H9 (cell line): ENCODE measurements around the gene RAPGEF6. TPM values are rescaled to one million over a fixed set of nuclear protein-coding genes. Genes with fewer than 3 reads are reported as not detected.

Experiments used
- DNase-seq: peaks from one replicate; pipeline ENCODE4 v3.0.0-alpha.2; 2017
- H2AFZ ChIP-seq: one replicate; pipeline ENCODE4 v1.6.1; 2013; ENCODE audit warnings: mild to moderate bottlenecking, low read length, control low read depth, moderate library complexity
- H2AK5ac ChIP-seq: 2 replicates; pipeline ENCODE4 v1.6.1; 2013; ENCODE audit warnings: low read length, control low read depth, mixed read lengths; ENCODE audit not compliant: insufficient read length
- H2BK120ac ChIP-seq: one replicate; pipeline ENCODE4 v1.6.1; 2013; ENCODE audit warnings: low read depth, mild to moderate bottlenecking, low read length, control low read depth, inconsistent platforms; ENCODE audit not compliant: poor library complexity, severe bottlenecking
- H2BK12ac ChIP-seq: 2 replicates; pipeline ENCODE4 v1.6.1; 2013; ENCODE audit warnings: low read length, control low read depth, mixed read lengths, low read depth; ENCODE audit not compliant: insufficient read length
- H2BK15ac ChIP-seq: 2 replicates; pipeline ENCODE4 v1.6.1; 2013; ENCODE audit warnings: low read depth, low read length, control low read depth
- H2BK20ac ChIP-seq: one replicate; pipeline ENCODE4 v1.6.1; 2013; ENCODE audit warnings: low read depth, mild to moderate bottlenecking, low read length, control low read depth, inconsistent platforms; ENCODE audit not compliant: poor library complexity, severe bottlenecking
- H2BK5ac ChIP-seq: 2 replicates; pipeline ENCODE4 v1.6.1; 2013; ENCODE audit warnings: low read length, control low read depth, mixed read lengths; ENCODE audit not compliant: insufficient read length
- H3K14ac ChIP-seq: 2 replicates; pipeline ENCODE4 v1.6.1; 2013; ENCODE audit warnings: low read length, control low read depth; ENCODE audit not compliant: insufficient read depth
- H3K18ac ChIP-seq: 2 replicates; pipeline ENCODE4 v1.6.1; 2013; ENCODE audit warnings: low read depth, mild to moderate bottlenecking, mixed read lengths, low read length, control low read depth; ENCODE audit not compliant: insufficient read length
- H3K23ac ChIP-seq: 2 replicates; pipeline ENCODE4 v1.6.1; 2013; ENCODE audit warnings: low read length, control low read depth, mixed read lengths, low read depth; ENCODE audit not compliant: insufficient read length
- H3K23me2 ChIP-seq: 2 replicates; pipeline ENCODE4 v1.6.1; 2013; ENCODE audit warnings: low read depth, mild to moderate bottlenecking, mixed read lengths, low read length, control low read depth; ENCODE audit not compliant: insufficient read length, poor library complexity, severe bottlenecking
- H3K27ac ChIP-seq: 2 replicates; pipeline ENCODE4 v1.5.1; 2013; ENCODE audit warnings: low read length, control low read depth, mixed read lengths, low read depth; ENCODE audit not compliant: insufficient read length
- H3K27me3 ChIP-seq: 2 replicates; pipeline ENCODE4 v1.6.1; 2013; ENCODE audit warnings: low read length, control low read depth, inconsistent platforms; ENCODE audit not compliant: insufficient read depth
- H3K4ac ChIP-seq: 2 replicates; pipeline ENCODE4 v1.6.1; 2013; ENCODE audit warnings: low read depth, mild to moderate bottlenecking, control low read depth, inconsistent platforms, low read length, moderate library complexity
- H3K4me1 ChIP-seq: 2 replicates; pipeline ENCODE4 v1.6.1; 2013; ENCODE audit warnings: low read length, control low read depth, inconsistent platforms; ENCODE audit not compliant: insufficient read depth
- H3K4me2 ChIP-seq: 2 replicates; pipeline ENCODE4 v1.6.1; 2013; ENCODE audit warnings: low read length, control low read depth, mixed read lengths; ENCODE audit not compliant: insufficient read length, insufficient read depth
- H3K56ac ChIP-seq: 2 replicates; pipeline ENCODE4 v1.6.1; 2013; ENCODE audit warnings: low read depth, mild to moderate bottlenecking, mixed read lengths, low read length, control low read depth; ENCODE audit not compliant: insufficient read length
- H3K79me1 ChIP-seq: 2 replicates; pipeline ENCODE4 v1.6.1; 2013; ENCODE audit warnings: low read depth, mild to moderate bottlenecking, moderate library complexity, low read length, control low read depth, inconsistent platforms; ENCODE audit not compliant: insufficient read depth, poor library complexity, severe bottlenecking
- H3K79me2 ChIP-seq: 2 replicates; pipeline ENCODE4 v1.6.1; 2013; ENCODE audit warnings: low read length, control low read depth, inconsistent platforms; ENCODE audit not compliant: insufficient read depth
- H3K9ac ChIP-seq: 2 replicates; pipeline ENCODE4 v1.6.1; 2013; ENCODE audit warnings: low read length, control low read depth, mixed read lengths; ENCODE audit not compliant: insufficient read length; ENCODE audit errors: extremely low read depth
- H3K9me3 ChIP-seq: one replicate; pipeline ENCODE4 v1.6.1; 2013; ENCODE audit warnings: low read depth, low read length, inconsistent platforms; ENCODE audit not compliant: control insufficient read depth
- H3T11ph ChIP-seq: one replicate; pipeline ENCODE4 v1.6.1; 2013; ENCODE audit warnings: mild to moderate bottlenecking, low read length, control low read depth, inconsistent platforms
- H4K20me1 ChIP-seq: one replicate; pipeline ENCODE4 v1.6.1; 2013; ENCODE audit not compliant: control insufficient read depth, insufficient read length, insufficient read depth
- H4K5ac ChIP-seq: 2 replicates; pipeline ENCODE4 v1.6.1; 2013; ENCODE audit warnings: low read depth, mild to moderate bottlenecking, mixed read lengths, low read length, control low read depth; ENCODE audit not compliant: insufficient read length
- H4K8ac ChIP-seq: replicated peaks from 2 replicates; pipeline ENCODE4 v1.6.1; 2013; ENCODE audit warnings: low read length, control low read depth, mixed read lengths, low read depth; ENCODE audit not compliant: insufficient read length
- H4K91ac ChIP-seq: 2 replicates; pipeline ENCODE4 v1.6.1; 2013; ENCODE audit warnings: low read depth, mild to moderate bottlenecking, moderate library complexity, mixed read lengths, low read length, control low read depth; ENCODE audit not compliant: insufficient read length
- H3K27ac Mint-ChIP-seq, 3 experiments: 2 replicates in 2 of 3; 3 replicates in 1 of 3; pipeline ENCODE4 v1.8.0; 2020 to 2021; ENCODE audit warnings: mixed read lengths in 3 of 3, mild to moderate bottlenecking in 1 of 3, moderate library complexity in 1 of 3
- H3K27me3 Mint-ChIP-seq: 2 replicates; pipeline ENCODE4 v1.8.0; 2021; ENCODE audit warnings: low read depth, mild to moderate bottlenecking, moderate library complexity, mixed read lengths
- H3K36me3 Mint-ChIP-seq, 3 experiments: 2 replicates in 2 of 3; 3 replicates in 1 of 3; pipeline ENCODE4 v1.8.0; 2020 to 2021; ENCODE audit warnings: low read depth in 3 of 3, mixed read lengths in 3 of 3; ENCODE audit not compliant: insufficient read depth in 1 of 3
- H3K4me1 Mint-ChIP-seq, 2 experiments: 2 replicates each; pipeline ENCODE4 v1.8.0; 2020; ENCODE audit warnings: mixed read lengths in 2 of 2
- H3K4me3 Mint-ChIP-seq, 2 experiments: 2 replicates in 1 of 2; 3 replicates in 1 of 2; pipeline ENCODE4 v1.8.0; 2020 to 2021; ENCODE audit warnings: mild to moderate bottlenecking in 2 of 2, mixed read lengths in 2 of 2, moderate library complexity in 1 of 2
- H3K9me3 Mint-ChIP-seq, 2 experiments: 2 replicates in 1 of 2; 3 replicates in 1 of 2; pipeline ENCODE4 v1.8.0; 2020; ENCODE audit warnings: mild to moderate bottlenecking in 2 of 2, mixed read lengths in 2 of 2, moderate library complexity in 1 of 2
- WGBS: extraction: QIAGEN DNeasy Blood & Tissue Kit; methylation state at CpG from one replicate; pipeline ENCODE4 v1.1.7; 2013; ENCODE audit warnings: missing lambda C conversion rate, low lambda C conversion rate, mixed read lengths; ENCODE audit not compliant: insufficient read length; ENCODE audit errors: extremely low coverage; 5-methylcytosine and 5-hydroxymethylcytosine counted together
- total RNA-seq: library from RNA; stranded (reverse); gene quantifications from 2 replicates; pipeline ENCODE4 v1.2.1, GENCODE V29; 2021
- TF ChIP-seq, protein P1 (sequence below): fragments of 200-600 bp; sonication (generic); conservative IDR thresholded peaks from 3 replicates; pipeline ENCODE4 v1.8.0; 2021; ENCODE audit warnings: antibody characterized with exemption, mild to moderate bottlenecking

RAPGEF6 gene
- total RNA-seq, 1 experiment from 2014 or later = 19.7 TPM

DNA sequence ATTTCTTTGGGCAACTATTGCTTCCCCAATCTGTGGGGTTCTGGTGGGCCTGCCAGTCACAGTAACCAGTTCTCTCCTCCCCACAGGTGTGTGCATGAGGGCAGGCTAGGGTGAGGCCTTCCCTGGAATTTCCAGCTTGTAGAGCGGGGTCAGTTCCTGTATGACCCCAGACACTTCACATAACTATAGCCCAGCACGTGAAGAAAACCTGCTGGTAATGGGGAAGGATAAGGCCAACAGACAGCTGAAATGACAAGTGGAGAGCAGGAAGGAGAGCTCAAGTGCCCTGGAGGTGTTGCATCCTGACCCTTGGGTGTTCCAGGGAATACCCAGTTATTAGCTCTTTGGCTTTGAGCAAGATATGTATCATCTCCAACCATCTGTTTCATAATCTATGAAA is 229.0 kb downstream of the RAPGEF6 start:
- H3K9me3 Mint-ChIP-seq = peaks cover 9 to 14% of the 10 kb centered on the region in 2 experiments; a peak in 4 of 5 replicates
- H3K4ac ChIP-seq = no peak overlapping the region
- H3K27ac Mint-ChIP-seq = peak overlapping the region in 1 of 3 experiments; percentile 41; a peak in 2 of 7 replicates
- WGBS = no CpG with 5 or more reads among the region's 2 CpGs
- peaks cover 19 to 35% (median 30%) of the 10 kb centered on the region in 3 experiments for H3K36me3 Mint-ChIP-seq
- H3K18ac ChIP-seq = no peak overlapping the region
- no peak overlapping the region for H3K23ac ChIP-seq
- H3K4me1 ChIP-seq = no peaks in the 10 kb centered on the region
- H3K9ac ChIP-seq = no peak overlapping the region
- no peak overlapping the region for H3K56ac ChIP-seq
- no peak overlapping the region for H2BK15ac ChIP-seq
- no peak overlapping the region for H2BK12ac ChIP-seq
- H4K8ac ChIP-seq = no peak overlapping the region
- no peaks in the 10 kb centered on the region for H3K23me2 ChIP-seq
- no peaks in the 10 kb centered on the region for H3K9me3 ChIP-seq
- H3K27me3 ChIP-seq = no peaks in the 10 kb centered on the region
- H3K4me1 Mint-ChIP-seq = no peaks in the 10 kb centered on the region
- no peak overlapping the region for H2BK5ac ChIP-seq
- TF ChIP-seq, protein P1, sequence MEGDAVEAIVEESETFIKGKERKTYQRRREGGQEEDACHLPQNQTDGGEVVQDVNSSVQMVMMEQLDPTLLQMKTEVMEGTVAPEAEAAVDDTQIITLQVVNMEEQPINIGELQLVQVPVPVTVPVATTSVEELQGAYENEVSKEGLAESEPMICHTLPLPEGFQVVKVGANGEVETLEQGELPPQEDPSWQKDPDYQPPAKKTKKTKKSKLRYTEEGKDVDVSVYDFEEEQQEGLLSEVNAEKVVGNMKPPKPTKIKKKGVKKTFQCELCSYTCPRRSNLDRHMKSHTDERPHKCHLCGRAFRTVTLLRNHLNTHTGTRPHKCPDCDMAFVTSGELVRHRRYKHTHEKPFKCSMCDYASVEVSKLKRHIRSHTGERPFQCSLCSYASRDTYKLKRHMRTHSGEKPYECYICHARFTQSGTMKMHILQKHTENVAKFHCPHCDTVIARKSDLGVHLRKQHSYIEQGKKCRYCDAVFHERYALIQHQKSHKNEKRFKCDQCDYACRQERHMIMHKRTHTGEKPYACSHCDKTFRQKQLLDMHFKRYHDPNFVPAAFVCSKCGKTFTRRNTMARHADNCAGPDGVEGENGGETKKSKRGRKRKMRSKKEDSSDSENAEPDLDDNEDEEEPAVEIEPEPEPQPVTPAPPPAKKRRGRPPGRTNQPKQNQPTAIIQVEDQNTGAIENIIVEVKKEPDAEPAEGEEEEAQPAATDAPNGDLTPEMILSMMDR = no peak
- no peaks in the 10 kb centered on the region for H3K79me2 ChIP-seq
- no peaks in the 10 kb centered on the region for H4K20me1 ChIP-seq
- H4K91ac ChIP-seq = no peak overlapping the region
- no peak overlapping the region for H2AK5ac ChIP-seq
- no peak overlapping the region for H3T11ph ChIP-seq
- no peaks in the 10 kb centered on the region for H3K79me1 ChIP-seq
- H2BK120ac ChIP-seq = no peak overlapping the region
- H3K4me2 ChIP-seq = no peak overlapping the region
- H3K27me3 Mint-ChIP-seq = no peaks in the 10 kb centered on the region
- DNase-seq = no peak
- H3K4me3 Mint-ChIP-seq = no peak overlapping the region
- H3K14ac ChIP-seq = no peak overlapping the region
- H2AFZ ChIP-seq = no peak overlapping the region
- no peak overlapping the region for H2BK20ac ChIP-seq
- H3K27ac ChIP-seq = no peak overlapping the region
- H4K5ac ChIP-seq = no peak overlapping the region
